IMR-90 (cell line): ENCODE results near the gene FAM163B. TPM values are rescaled to one million over a fixed set of nuclear protein-coding genes. Genes with fewer than 3 reads are reported as not detected.

ENCODE experiments used
- ATAC-seq: fragments of 200-7000 bp; cut with Tn5 transposase; 2 replicates; pipeline ENCODE4 v1.9.1; 2020; ENCODE audit warnings: low read depth, mild to moderate bottlenecking, moderate library complexity
- BruUV-seq: library from RNA; stranded (reverse); fragments of 400-500 nt; replicated peaks from 2 replicates; lab custom pipeline; 2021; lab: Mats Ljungman, UMichigan
- CTCF ChIA-PET: fragments of 300-600 bp; formaldehyde crosslinking; extraction: SDS; loops from one replicate; lab custom pipeline; 2021; ENCODE audit warnings: antibody characterized with exemption; lab: Yijun Ruan, JAX
- POLR2A ChIA-PET: fragments of 300-600 bp; sonication (Branson Sonifier 250); formaldehyde crosslinking; loops from one replicate; lab custom pipeline; 2022; ENCODE audit warnings: antibody characterized with exemption; ENCODE audit not compliant: unreplicated experiment; lab: Charles Lee
- DNase-seq: peaks from one replicate; pipeline ENCODE4 v3.0.0; 2013
- H2AFZ ChIP-seq: replicated peaks from 2 replicates; pipeline ENCODE3; 2013; ENCODE audit warnings: low read length, mild to moderate bottlenecking; ENCODE audit not compliant: poor library complexity
- H2AK5ac ChIP-seq: 2 replicates; pipeline ENCODE4 v1.6.1; 2013; ENCODE audit warnings: low read depth, low read length, inconsistent platforms
- H2AK9ac ChIP-seq: replicated peaks from 2 replicates; pipeline ENCODE3; 2013; ENCODE audit warnings: mild to moderate bottlenecking, low read depth, low read length, moderate library complexity; ENCODE audit not compliant: poor library complexity
- H2BK120ac ChIP-seq: 2 replicates; pipeline ENCODE4 v1.6.1; 2013; ENCODE audit warnings: low read depth, low read length, inconsistent platforms
- H2BK15ac ChIP-seq: 3 replicates; pipeline ENCODE4 v1.6.1; 2013; ENCODE audit warnings: low read depth, low read length, inconsistent platforms
- H2BK20ac ChIP-seq: 2 replicates; pipeline ENCODE4 v1.6.1; 2013; ENCODE audit warnings: low read depth, mild to moderate bottlenecking, inconsistent platforms, low read length, moderate library complexity
- H2BK5ac ChIP-seq: 2 replicates; pipeline ENCODE4 v1.6.1; 2013; ENCODE audit warnings: mild to moderate bottlenecking, low read depth, low read length, inconsistent platforms; ENCODE audit not compliant: poor library complexity, severe bottlenecking
- H3K14ac ChIP-seq: replicated peaks from 2 replicates; pipeline ENCODE4 v1.6.1; 2013; ENCODE audit warnings: low read depth, low read length, inconsistent platforms
- H3K18ac ChIP-seq: 2 replicates; pipeline ENCODE4 v1.6.1; 2013; ENCODE audit warnings: low read depth, low read length, control low read depth
- H3K23ac ChIP-seq: 2 replicates; pipeline ENCODE4 v1.6.1; 2013; ENCODE audit warnings: low read depth, low read length, inconsistent platforms
- H3K27ac ChIP-seq: 2 replicates; pipeline ENCODE4 v1.5.1; 2013; ENCODE audit warnings: mild to moderate bottlenecking, control low read depth, low read length; ENCODE audit not compliant: insufficient read depth
- H3K27me3 ChIP-seq: 2 replicates; pipeline ENCODE4 v1.6.1; 2013; ENCODE audit warnings: low read length; ENCODE audit not compliant: control insufficient read depth, insufficient read depth
- H3K36me3 ChIP-seq: 2 replicates; pipeline ENCODE4 v1.6.1; 2013; ENCODE audit warnings: low read length, mixed read lengths; ENCODE audit not compliant: control insufficient read depth, insufficient read depth
- H3K4ac ChIP-seq: 2 replicates; pipeline ENCODE4 v1.6.1; 2013; ENCODE audit warnings: low read depth, low read length, inconsistent platforms
- H3K4me1 ChIP-seq: 2 replicates; pipeline ENCODE4 v1.6.1; 2013; ENCODE audit warnings: low read length, mixed read lengths; ENCODE audit not compliant: control insufficient read depth, insufficient read depth
- H3K4me2 ChIP-seq: 2 replicates; pipeline ENCODE4 v1.6.1; 2013; ENCODE audit warnings: low read depth, mild to moderate bottlenecking, control low read depth, low read length, moderate library complexity
- H3K4me3 ChIP-seq: 2 replicates; pipeline ENCODE4 v1.5.1; 2013; ENCODE audit warnings: low read depth, mild to moderate bottlenecking, control low read depth, low read length, moderate library complexity; ENCODE audit not compliant: insufficient read depth
- H3K56ac ChIP-seq: 2 replicates; pipeline ENCODE4 v1.6.1; 2013; ENCODE audit warnings: low read length, inconsistent platforms; ENCODE audit not compliant: insufficient read depth; ENCODE audit errors: extremely low read depth
- H3K79me1 ChIP-seq, 2 experiments: 2 replicates each; pipeline ENCODE4 v1.6.1; 2013; ENCODE audit warnings: low read length in 2 of 2, inconsistent platforms in 1 of 2, low read depth in 1 of 2
- H3K9ac ChIP-seq: 2 replicates; pipeline ENCODE4 v1.6.1; 2013; ENCODE audit warnings: low read depth, low read length, control low read depth
- H3K9me1 ChIP-seq: 2 replicates; pipeline ENCODE4 v1.6.1; 2013; ENCODE audit warnings: low read length, inconsistent platforms; ENCODE audit not compliant: insufficient read depth
- H3K9me3 ChIP-seq: 2 replicates; pipeline ENCODE4 v1.6.1; 2013; ENCODE audit warnings: low read length; ENCODE audit not compliant: control insufficient read depth, insufficient read depth
- H4K20me1 ChIP-seq: 2 replicates; pipeline ENCODE4 v1.6.1; 2013; ENCODE audit warnings: low read length, inconsistent platforms; ENCODE audit not compliant: insufficient read depth
- H4K5ac ChIP-seq: 2 replicates; pipeline ENCODE4 v1.6.1; 2013; ENCODE audit warnings: mild to moderate bottlenecking, low read depth, low read length, control low read depth
- H4K8ac ChIP-seq, 2 experiments: 2 replicates each; pipeline ENCODE4 v1.6.1; 2013; ENCODE audit warnings: low read depth in 2 of 2, low read length in 2 of 2, control low read depth in 1 of 2, inconsistent platforms in 1 of 2
- H4K91ac ChIP-seq: 2 replicates; pipeline ENCODE4 v1.6.1; 2013; ENCODE audit warnings: low read depth, low read length, inconsistent platforms; ENCODE audit not compliant: insufficient read depth
- BHLHE40 ChIP-seq: fragments of 150-350 bp; IDR thresholded peaks from 2 replicates; pipeline ENCODE4 v1.6.1; 2016; ENCODE audit warnings: mild to moderate bottlenecking, low read depth, low read length
- CEBPB ChIP-seq: IDR thresholded peaks from 2 replicates; pipeline ENCODE4 v1.6.1; 2012; ENCODE audit warnings: low read depth, low read length, improper control_type of control experiment
- CHD1 ChIP-seq: IDR thresholded peaks from 2 replicates; pipeline ENCODE4 v1.6.1; 2012; ENCODE audit warnings: low read depth, low read length, improper control_type of control experiment
- CTCF ChIP-seq: conservative IDR thresholded peaks from 2 replicates; pipeline ENCODE4 v1.5.1; 2012; ENCODE audit warnings: mild to moderate bottlenecking, low read depth, low read length, improper control_type of control experiment
- ELK1 ChIP-seq: fragments of 150-350 bp; IDR thresholded peaks from 2 replicates; pipeline ENCODE4 v1.6.1; 2016; ENCODE audit warnings: low read depth, mild to moderate bottlenecking, low read length, moderate library complexity, borderline replicate concordance
- FOS ChIP-seq: fragments of 150-350 bp; IDR thresholded peaks from 2 replicates; pipeline ENCODE4 v1.6.1; 2016; ENCODE audit warnings: low read depth, low read length
- MAZ ChIP-seq: IDR thresholded peaks from 2 replicates; pipeline ENCODE4 v1.6.1; 2012; ENCODE audit warnings: low read depth, mild to moderate bottlenecking, low read length, improper control_type of control experiment, moderate library complexity, borderline replicate concordance
- MXI1 ChIP-seq: IDR thresholded peaks from 2 replicates; pipeline ENCODE4 v1.6.1; 2012; ENCODE audit warnings: low read depth, mild to moderate bottlenecking, low read length, moderate library complexity, borderline replicate concordance
- POLR2A ChIP-seq: IDR thresholded peaks from 2 replicates; pipeline ENCODE4 v1.6.1; 2012; ENCODE audit warnings: mild to moderate bottlenecking, low read depth, low read length
- RAD21 ChIP-seq: IDR thresholded peaks from 2 replicates; pipeline ENCODE4 v1.6.1; 2012; ENCODE audit warnings: low read length, improper control_type of control experiment
- RCOR1 ChIP-seq: IDR thresholded peaks from 2 replicates; pipeline ENCODE4 v1.6.1; 2012; ENCODE audit warnings: mild to moderate bottlenecking, low read length, improper control_type of control experiment; ENCODE audit not compliant: insufficient replicate concordance
- RFX5 ChIP-seq: IDR thresholded peaks from 2 replicates; pipeline ENCODE4 v1.8.0; 2012; ENCODE audit warnings: low read depth, mild to moderate bottlenecking, low read length, moderate library complexity
- SMC3 ChIP-seq: fragments of 150-350 bp; IDR thresholded peaks from 2 replicates; pipeline ENCODE4 v1.6.1; 2016; ENCODE audit warnings: low read depth, mild to moderate bottlenecking, antibody characterized with exemption, low read length, moderate library complexity
- USF2 ChIP-seq: fragments of 150-350 bp; IDR thresholded peaks from 2 replicates; pipeline ENCODE4 v1.6.1; 2017; ENCODE audit warnings: mild to moderate bottlenecking, antibody characterized with exemption, low read length, low read depth
- WGBS, 2 experiments: methylation state at CpG; one replicate each; pipeline versions ENCODE4 v1.1.5 to v1.1.7; 2013; ENCODE audit warnings: missing lambda C conversion rate in 2 of 2; ENCODE audit not compliant: insufficient read length in 1 of 2; ENCODE audit errors: extremely low coverage in 2 of 2; 5-methylcytosine and 5-hydroxymethylcytosine counted together
- dilution Hi-C: fragments of 300-500 bp; cut with HindIII; formaldehyde crosslinking; loops from one replicate; pipeline ENCODE4 v1.14.3; 2018; ENCODE audit warnings: low sequenced_read_pairs; ENCODE audit not compliant: unreplicated experiment
- in situ Hi-C: fragments of 300-500 bp; cut with MboI; formaldehyde crosslinking; loops from 3 replicates; pipeline ENCODE4 v1.14.3; 2019; ENCODE audit warnings: low sequenced_read_pairs, inconsistent platforms, mixed read lengths
- intact Hi-C: fragments of 100-400 bp; cut with micrococcal nuclease; formaldehyde crosslinking; loops from 2 replicates; pipeline ENCODE4 v1.10.0; 2022
- polyA plus RNA-seq, 3 experiments: library from polyadenylated mRNA; depleted of rRNA; stranded (reverse); fragments of >200 nt; gene quantifications; 2 replicates each; pipeline ENCODE4 v1.2.3, GENCODE V29; 2012; ENCODE audit warnings: low replicate concordance in 1 of 3
- total RNA-seq: library from RNA; depleted of rRNA; stranded (reverse); fragments of >200 nt; gene quantifications from 2 replicates; pipeline ENCODE4 v1.2.3, GENCODE V29; 2012

The FAM163B gene
- total and polyA plus RNA-seq, 2 of the 4 experiments (the other 2 are of a cell fraction), result not detected

GRCh38 chr9:133634081-133634691, 25.0 kb upstream of the FAM163B start (continued):
- no peak for TF ChIP-seq MXI1
- no peak for TF ChIP-seq RCOR1

- no peak overlapping the region for H3K9ac ChIP-seq
- no peak overlapping the region for H3K27ac ChIP-seq
- H4K91ac ChIP-seq, result no peak overlapping the region
- intact Hi-C loops (no loop called here), in situ Hi-C loops (no loop called here), dilution Hi-C loops (no loop called here)
- H3K4ac ChIP-seq, result no peak overlapping the region
- ChIA-PET POLR2A (no interaction called here), CTCF (no interaction called here)
- DNase-seq, result no peak
- H3K27me3 ChIP-seq, result peaks cover 62% of the 10 kb centered on the region
- no peak overlapping the region for H2BK5ac ChIP-seq
- H3K9me1 ChIP-seq, result no peaks in the 10 kb centered on the region
- H2AK5ac ChIP-seq, result no peak overlapping the region
- H3K4me2 ChIP-seq, result no peak overlapping the region
- no TSS peak for BruUV-seq
- no peak overlapping the region for H2BK120ac ChIP-seq
- no peaks in the 10 kb centered on the region for H3K9me3 ChIP-seq
- no peaks in the 10 kb centered on the region for H3K36me3 ChIP-seq
- H3K4me1 ChIP-seq, result no peaks in the 10 kb centered on the region
- H3K23ac ChIP-seq, result no peak overlapping the region
- H4K8ac ChIP-seq, result no peak overlapping the region
- H2AK9ac ChIP-seq, result no peak overlapping the region
- no peaks in the 10 kb centered on the region for H3K79me1 ChIP-seq
- TF ChIP-seq MXI1 (no peak), RCOR1 (no peak), POLR2A (no peak), SMC3 (no peak), MAZ (no peak), CTCF (no peak), CEBPB (no peak), FOS (no peak), RAD21 (no peak), CHD1 (no peak), BHLHE40 (no peak), RFX5 (no peak), ELK1 (no peak), USF2 (no peak)
- no peak overlapping the region for H2AFZ ChIP-seq
- ATAC-seq, result no peak
- H4K5ac ChIP-seq, result no peak overlapping the region
- H3K4me3 ChIP-seq, result no peak overlapping the region
- no peak overlapping the region for H3K18ac ChIP-seq
- H3K56ac ChIP-seq, result no peak overlapping the region
- H4K20me1 ChIP-seq, result no peaks in the 10 kb centered on the region
- no peak overlapping the region for H3K14ac ChIP-seq
- H2BK20ac ChIP-seq, result no peak overlapping the region
- WGBS, 2 experiments, result no CpG with 5 or more reads among the region's 8 CpGs
- no peak overlapping the region for H2BK15ac ChIP-seq
Observed at GRCh38 chr9:133633681-133634080, 24.5 kb upstream of the FAM163B start.
